CD4-positive, alpha-beta T cell treated with Interleukin-2 at 100 ng/mL for 4 hours (primary cell): ENCODE results near the gene ACAN.

Experiments
- DNase-seq: peaks from one replicate; pipeline ENCODE4 v3.0.0-alpha.2; 2020; ENCODE audit warnings: low spot score

Gene ACAN

GRCh38 chr15:88843334-88843733 lies 40.1 kb downstream of the ACAN start:
- DNase-seq: no peak

- DNase-seq: no peak
Observed at GRCh38 chr15:88844749-88845386, 41.6 kb downstream of the ACAN start.

- no peak for DNase-seq
Observed at GRCh38 chr15:88845616-88846015, 42.4 kb downstream of the ACAN start.

DNA sequence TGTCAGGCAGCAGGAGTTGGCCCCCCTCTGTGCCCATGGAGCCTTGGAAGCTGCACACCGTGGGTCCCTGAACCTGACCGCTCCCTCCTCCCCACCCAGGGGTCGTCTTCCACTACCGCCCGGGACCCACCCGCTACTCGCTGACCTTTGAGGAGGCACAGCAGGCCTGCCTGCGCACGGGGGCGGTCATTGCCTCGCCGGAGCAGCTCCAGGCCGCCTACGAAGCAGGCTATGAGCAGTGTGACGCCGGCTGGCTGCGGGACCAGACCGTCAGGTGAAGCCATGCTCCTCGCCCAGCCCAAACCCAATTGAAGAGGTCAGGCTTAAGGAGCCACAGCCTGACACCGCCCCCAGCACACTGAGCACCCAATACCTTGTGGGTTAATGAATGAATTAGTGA lies 43.9 kb downstream of the ACAN start:
- DNase-seq: no peak

DNA sequence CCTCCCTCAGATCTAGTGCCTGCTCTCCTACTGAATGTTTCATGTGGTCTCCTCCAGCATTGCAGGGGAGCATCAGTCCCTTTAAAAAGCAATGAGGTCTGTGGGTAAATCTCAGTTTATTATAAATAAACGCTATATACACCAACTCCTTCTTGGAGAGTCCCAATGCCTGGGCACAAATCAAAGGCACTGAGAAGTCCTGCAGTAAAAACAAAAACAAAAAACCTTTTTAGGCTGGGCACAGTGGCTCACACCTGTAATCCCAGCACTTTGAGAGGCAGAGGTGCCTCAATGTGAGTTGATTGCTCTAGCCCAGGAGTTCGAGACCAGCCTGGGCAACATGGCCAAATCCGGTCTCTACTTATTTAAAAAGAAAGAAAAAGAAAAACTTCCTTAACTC lies 45.0 kb downstream of the ACAN start:
- DNase-seq: no peak

DNA sequence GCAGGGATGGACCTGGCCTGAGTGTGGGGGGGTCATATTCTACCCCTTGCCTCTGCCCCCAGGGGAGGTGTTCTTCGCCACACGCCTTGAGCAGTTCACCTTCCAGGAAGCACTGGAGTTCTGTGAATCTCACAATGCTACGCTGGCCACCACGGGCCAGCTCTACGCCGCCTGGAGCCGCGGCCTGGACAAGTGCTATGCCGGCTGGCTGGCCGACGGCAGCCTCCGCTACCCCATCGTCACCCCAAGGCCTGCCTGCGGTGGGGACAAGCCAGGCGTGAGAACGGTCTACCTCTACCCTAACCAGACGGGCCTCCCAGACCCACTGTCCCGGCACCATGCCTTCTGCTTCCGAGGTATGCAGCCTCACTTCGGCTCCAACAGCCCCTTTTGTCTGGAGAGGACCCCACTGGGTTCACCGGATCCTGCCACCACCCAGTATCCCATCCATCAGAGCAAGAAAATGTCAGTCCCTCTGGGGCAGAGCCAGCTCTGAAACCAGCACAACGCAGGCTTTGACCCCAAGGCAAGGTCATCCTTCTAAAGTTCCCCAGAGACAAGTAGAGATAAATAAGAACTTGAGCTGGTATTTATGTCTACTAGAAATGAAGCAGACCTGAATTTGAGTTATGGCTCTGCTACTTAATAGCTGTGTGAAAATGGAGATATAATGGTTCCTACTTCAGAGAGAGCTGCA lies 46.3 kb downstream of the ACAN start:
- no peak for DNase-seq

DNA sequence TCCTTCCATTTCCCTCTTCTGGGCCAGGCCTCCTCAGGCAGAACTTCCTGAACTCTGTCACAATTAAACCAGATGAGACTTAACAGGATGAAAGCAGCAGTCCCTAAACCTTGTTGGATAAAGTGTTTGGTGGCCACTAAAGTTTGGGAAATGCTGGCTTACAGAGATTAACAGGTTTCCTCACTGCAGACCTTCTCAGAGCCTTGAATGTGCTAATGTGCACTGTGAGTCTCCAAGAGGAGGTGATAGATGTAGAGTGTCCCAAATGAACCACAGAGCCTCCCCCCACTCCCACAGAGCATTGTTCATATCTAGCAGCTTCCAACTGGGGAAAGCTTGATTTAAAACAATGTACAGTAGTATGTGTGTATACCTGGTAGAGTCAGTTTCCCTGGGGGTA lies 49.2 kb downstream of the ACAN start:
- DNase-seq: no peak

- DNase-seq: no peak
Observed at GRCh38 chr15:88858934-88859333, 55.7 kb downstream of the ACAN start.

DNA sequence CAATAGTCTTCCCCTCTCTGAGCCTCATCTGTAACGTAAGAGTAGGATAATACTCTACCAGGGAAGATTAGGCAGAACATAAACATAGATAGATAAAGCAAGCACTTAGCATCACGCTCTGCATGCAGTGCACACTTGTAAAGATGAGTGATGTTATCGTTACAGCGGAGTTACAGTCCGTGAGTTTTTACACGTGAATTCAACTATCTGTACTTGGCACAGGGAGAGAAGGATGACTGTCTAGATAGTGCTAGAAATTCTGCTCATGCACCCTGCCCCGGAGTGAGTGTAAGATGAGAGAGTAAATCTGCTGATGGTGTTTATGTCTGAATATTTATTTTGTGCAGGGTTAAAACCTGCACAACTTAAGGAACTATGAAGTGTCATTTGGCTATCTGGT lies 56.3 kb downstream of the ACAN start:
- DNase-seq: no peak

- DNase-seq: no peak
Observed at GRCh38 chr15:88860212-88860611, 57.0 kb downstream of the ACAN start.

DNA sequence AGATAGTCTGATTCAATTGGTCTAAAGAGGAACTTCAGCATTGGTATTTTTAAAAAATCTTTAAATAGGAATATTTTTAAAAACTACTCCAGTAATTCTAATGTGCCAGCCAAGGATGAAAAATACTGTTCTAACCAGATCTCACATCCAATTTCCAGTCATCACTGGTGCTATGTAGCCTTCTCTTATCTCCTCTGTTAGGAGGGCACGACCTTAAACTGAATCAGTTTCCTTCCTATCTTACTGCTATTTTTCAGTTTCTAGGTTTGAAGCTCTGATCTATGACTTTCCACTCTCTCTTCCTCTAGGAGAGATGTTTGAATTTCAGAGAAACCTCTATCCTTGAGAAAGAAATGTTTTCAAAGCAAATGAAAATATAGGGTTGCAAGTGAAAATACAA lies 60.2 kb downstream of the ACAN start:
- DNase-seq: no peak

- DNase-seq: no peak
Observed at GRCh38 chr15:88864861-88865497, 61.7 kb downstream of the ACAN start.

- DNase-seq: no peak
Observed at GRCh38 chr15:88865498-88866099, 62.4 kb downstream of the ACAN start.

- no peak for DNase-seq
Observed at GRCh38 chr15:88866295-88866881, 63.2 kb downstream of the ACAN start.

DNA sequence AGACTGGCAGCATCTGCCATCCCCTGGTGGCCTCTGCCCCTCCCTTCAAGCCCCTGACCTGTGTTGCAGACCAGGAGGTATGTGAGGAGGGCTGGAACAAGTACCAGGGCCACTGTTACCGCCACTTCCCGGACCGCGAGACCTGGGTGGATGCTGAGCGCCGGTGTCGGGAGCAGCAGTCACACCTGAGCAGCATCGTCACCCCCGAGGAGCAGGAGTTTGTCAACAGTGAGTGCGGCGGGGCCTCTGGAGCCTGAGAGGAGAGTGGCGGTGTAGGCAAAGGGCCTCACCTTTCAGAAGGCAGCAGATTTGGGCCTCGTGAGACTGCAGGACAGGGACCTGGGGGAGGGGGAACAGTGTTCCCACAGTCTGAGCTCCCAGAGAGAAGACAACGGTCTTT lies 68.1 kb downstream of the ACAN start:
- no peak for DNase-seq

DNA sequence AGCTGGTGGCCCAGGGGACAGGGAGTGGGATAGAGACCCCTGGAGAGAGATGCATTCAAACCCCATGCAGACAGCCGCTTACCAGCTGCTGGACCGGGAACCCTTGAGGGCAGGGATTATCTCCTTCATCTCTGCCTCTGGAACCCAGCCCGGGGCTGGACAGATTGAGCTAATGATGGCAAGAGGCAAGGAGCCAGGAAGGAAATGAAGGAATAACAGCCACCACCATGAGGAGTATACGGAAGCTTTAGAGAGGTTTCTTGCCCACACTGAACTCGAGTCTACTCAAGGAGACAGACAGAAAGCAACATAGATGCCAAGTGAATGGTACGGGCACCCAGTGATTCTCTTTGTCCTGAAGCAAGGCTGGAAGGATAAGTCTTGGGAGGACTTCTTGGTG lies 68.9 kb downstream of the ACAN start:
- DNase-seq: no peak

- no peak for DNase-seq
Observed at GRCh38 chr15:88872706-88873105, 69.5 kb downstream of the ACAN start.

- no peak for DNase-seq
Observed at GRCh38 chr15:88873786-88874185, 70.5 kb downstream of the ACAN start.

DNA sequence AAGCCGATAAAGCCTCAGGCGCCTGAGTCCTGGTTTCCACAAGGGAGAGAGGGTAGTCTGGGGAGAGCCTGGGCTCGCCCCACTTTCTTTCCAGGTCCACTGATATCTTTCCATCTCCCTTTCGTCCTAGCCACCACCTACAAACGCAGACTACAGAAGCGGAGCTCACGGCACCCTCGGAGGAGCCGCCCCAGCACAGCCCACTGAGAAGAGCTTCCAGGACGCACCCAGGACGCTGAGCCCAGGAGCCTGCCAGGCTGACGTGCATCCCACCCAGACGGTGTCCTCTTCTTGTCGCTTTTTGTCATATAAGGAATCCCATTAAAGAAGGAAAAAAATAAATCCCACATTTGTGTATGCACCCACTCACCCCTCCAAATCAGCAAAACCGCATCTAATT lies 71.0 kb downstream of the ACAN start:
- DNase-seq: no peak

DNA sequence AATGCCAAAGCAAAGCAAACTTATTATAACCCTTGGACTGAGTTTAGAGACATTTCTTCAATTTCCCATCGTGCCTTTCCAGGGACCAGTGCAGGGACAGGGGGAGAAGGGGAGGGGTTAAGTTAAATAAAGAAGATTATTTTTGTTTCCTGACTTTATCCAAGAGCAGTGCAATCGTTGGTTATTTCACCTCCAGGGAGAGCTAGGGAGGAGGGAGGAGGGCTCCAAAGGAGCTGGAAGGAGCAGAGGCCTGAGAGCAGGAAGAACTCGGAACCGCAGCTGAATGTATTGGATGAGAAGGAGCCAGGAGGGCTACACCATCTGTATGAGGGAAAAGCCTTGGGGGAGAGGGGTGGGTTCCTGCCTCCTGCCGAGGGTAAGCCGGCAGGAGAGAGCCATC lies 71.4 kb downstream of the ACAN start:
- no peak for DNase-seq

DNA sequence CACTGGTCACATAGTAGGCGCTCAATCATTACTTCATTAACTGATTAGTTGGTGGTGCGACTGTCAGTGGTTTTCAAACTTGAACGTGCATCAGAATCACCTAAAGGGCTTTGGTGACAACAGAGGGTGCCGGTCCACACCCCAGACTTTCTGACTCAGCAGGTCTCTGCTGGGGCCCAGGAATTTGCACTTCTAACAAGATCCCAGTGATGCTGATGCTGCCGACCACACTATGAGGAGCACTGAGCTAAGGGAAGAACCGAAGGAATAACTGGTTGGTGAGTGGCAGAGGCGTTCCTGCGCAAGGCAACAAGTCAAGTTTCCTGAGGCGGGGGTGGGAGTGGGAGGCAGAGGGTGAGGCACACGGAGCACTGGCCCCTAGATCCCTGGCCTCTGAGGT lies 73.3 kb downstream of the ACAN start:
- DNase-seq: no peak

DNA sequence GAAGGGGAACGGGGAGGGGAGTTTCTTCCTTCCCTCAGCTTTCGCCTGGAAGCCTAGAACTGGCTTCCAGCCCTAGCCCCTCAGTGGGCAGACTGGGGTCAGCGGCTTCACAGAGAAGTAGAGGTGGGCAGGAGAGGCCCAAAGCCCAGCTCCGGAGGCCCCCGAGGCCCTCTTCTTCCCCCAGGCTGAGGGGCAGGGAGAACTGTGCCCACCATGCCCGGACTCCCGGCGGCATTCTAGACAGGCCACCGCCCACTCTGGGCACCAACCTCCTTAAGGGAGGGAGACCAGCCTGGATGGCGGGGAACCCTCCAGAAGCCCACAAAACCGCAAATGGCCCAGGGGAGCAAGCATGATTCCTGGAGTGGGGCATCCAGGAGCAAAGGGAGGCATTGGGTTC lies 74.2 kb downstream of the ACAN start:
- DNase-seq: no peak

DNA sequence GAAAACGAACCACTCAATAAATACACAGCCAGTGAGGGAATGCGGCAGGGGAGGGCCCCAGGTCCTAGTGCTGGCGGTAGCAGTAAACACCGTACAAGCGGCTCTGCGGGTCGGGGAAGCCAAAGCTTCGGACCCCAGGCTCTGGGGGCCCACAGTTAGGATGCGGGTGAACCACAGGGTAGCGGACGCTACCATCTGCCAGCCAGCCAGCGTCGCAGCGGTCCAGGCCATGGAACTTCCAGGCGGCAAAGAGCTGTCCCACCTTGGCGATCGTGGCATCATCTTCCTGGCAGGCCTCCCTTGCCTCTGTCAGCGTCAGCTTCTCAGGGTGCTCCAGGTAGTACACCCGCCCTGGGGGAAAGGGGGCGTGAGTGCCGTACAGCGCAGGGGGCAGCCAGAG lies 74.7 kb downstream of the ACAN start:
- no peak for DNase-seq
